Endothelial cell of umbilical vein (primary cell): Measurements from ENCODE around the gene DYRK3. TPM values are rescaled to one million over a fixed set of nuclear protein-coding genes. Genes with fewer than 3 reads are reported as not detected.

Experiments used
- BruUV-seq: library from RNA; stranded (reverse); fragments of 400-500 nt; replicated peaks from 2 replicates; lab custom pipeline; 2021; lab: Mats Ljungman, UMichigan
- CTCF ChIA-PET: fragments of 300-600, 350-600 bp; sonication (Branson Sonifier 250); formaldehyde crosslinking; loops from one replicate; lab custom pipeline; 2021; ENCODE audit warnings: antibody characterized with exemption, inconsistent platforms; lab: Charles Lee
- POLR2A ChIA-PET: fragments of 300-600, 350-600 bp; sonication (Branson Sonifier 250); formaldehyde crosslinking; loops from one replicate; lab custom pipeline; 2021; ENCODE audit warnings: antibody characterized with exemption, inconsistent platforms; lab: Charles Lee
- DNase-seq: peaks from one replicate; pipeline ENCODE4 v3.0.0-alpha.2; 2011; ENCODE audit warnings: low read depth, low spot score
- FAIRE-seq: peaks from 2 replicates; lab custom pipeline; 2011; peaks lifted over from hg19 to GRCh38; lab: Jason Lieb, UNC
- H2AFZ ChIP-seq: 2 replicates; pipeline ENCODE4 v1.6.0; 2012; ENCODE audit warnings: low read depth, low read length, control low read depth, inconsistent platforms
- H3K27ac ChIP-seq: 2 replicates; pipeline ENCODE4 v1.5.1; 2011; ENCODE audit warnings: low read depth, mild to moderate bottlenecking, control low read depth, low read length, moderate library complexity; ENCODE audit not compliant: insufficient read depth
- H3K27me3 ChIP-seq, 2 experiments: 2 replicates each; pipeline versions ENCODE4 v1.6.0 to v1.6.1; 2011; ENCODE audit warnings: low read length in 2 of 2, mixed read lengths in 1 of 2; ENCODE audit not compliant: control insufficient read depth in 2 of 2, insufficient read depth in 2 of 2
- H3K36me3 ChIP-seq, 2 experiments: 2 replicates in 1 of 2; 3 replicates in 1 of 2; pipeline ENCODE4 v1.5.1; 2011; ENCODE audit warnings: low read length in 2 of 2, mild to moderate bottlenecking in 1 of 2, moderate library complexity in 1 of 2; ENCODE audit not compliant: control insufficient read depth in 2 of 2, insufficient read depth in 2 of 2; ENCODE audit errors: extremely low read depth in 1 of 2
- H3K4me1 ChIP-seq: 3 replicates; pipeline ENCODE4 v1.5.1; 2011; ENCODE audit warnings: mild to moderate bottlenecking, low read length; ENCODE audit not compliant: control insufficient read depth, insufficient read depth; ENCODE audit errors: extremely low read depth
- H3K4me2 ChIP-seq: 2 replicates; pipeline ENCODE4 v1.6.1; 2011; ENCODE audit warnings: low read length, control low read depth, mixed read lengths; ENCODE audit not compliant: insufficient read depth
- H3K4me3 ChIP-seq, 3 experiments: fragments of 200-600 bp in 1 of 3; sonication (generic), shearing (Covaris generic) in 1 of 3; replicated peaks in 1 of 3; 2 replicates each; pipeline ENCODE4 v1.5.1; 2011 to 2016; ENCODE audit warnings: control low read depth in 3 of 3, low read length in 3 of 3, mild to moderate bottlenecking in 2 of 3, inconsistent platforms in 1 of 3, low read depth in 1 of 3, moderate library complexity in 1 of 3; ENCODE audit not compliant: insufficient read depth in 1 of 3
- H3K79me2 ChIP-seq: 2 replicates; pipeline ENCODE4 v1.6.0; 2012; ENCODE audit warnings: low read length, inconsistent platforms; ENCODE audit not compliant: control insufficient read depth, insufficient read depth
- H3K9ac ChIP-seq: replicated peaks from 2 replicates; pipeline ENCODE3; 2011; ENCODE audit warnings: low read length, control low read depth; ENCODE audit not compliant: insufficient read depth; ENCODE audit errors: extremely low read depth
- H3K9me1 ChIP-seq: replicated peaks from 3 replicates; pipeline ENCODE4 v1.6.0; 2011; ENCODE audit warnings: mild to moderate bottlenecking, low read length; ENCODE audit not compliant: control insufficient read depth, insufficient read depth; ENCODE audit errors: extremely low read depth
- H3K9me3 ChIP-seq: replicated peaks from 2 replicates; pipeline ENCODE4 v1.5.1; 2012; ENCODE audit warnings: low read length, inconsistent platforms; ENCODE audit not compliant: control insufficient read depth, insufficient read depth
- H4K20me1 ChIP-seq: replicated peaks from 2 replicates; pipeline ENCODE3; 2011; ENCODE audit warnings: mild to moderate bottlenecking, low read length; ENCODE audit not compliant: control insufficient read depth, insufficient read depth; ENCODE audit errors: extremely low read depth
- EZH2 ChIP-seq: IDR thresholded peaks from 2 replicates; pipeline ENCODE4 v1.6.1; 2012; ENCODE audit warnings: borderline replicate concordance, low read depth, mild to moderate bottlenecking, moderate library complexity, low read length, inconsistent platforms; ENCODE audit not compliant: severe bottlenecking
- FOS ChIP-seq: IDR thresholded peaks from 2 replicates; pipeline ENCODE4 v1.6.1; 2011; ENCODE audit warnings: mild to moderate bottlenecking, low read length, moderate library complexity, borderline replicate concordance; ENCODE audit not compliant: insufficient read depth
- GATA2 ChIP-seq: IDR thresholded peaks from 2 replicates; pipeline ENCODE4 v1.7.0; 2011; ENCODE audit warnings: low read depth, mild to moderate bottlenecking, moderate library complexity, mixed read lengths, low read length; ENCODE audit not compliant: insufficient read length, insufficient read depth
- JUN ChIP-seq: IDR thresholded peaks from 2 replicates; pipeline ENCODE4 v1.6.1; 2011; ENCODE audit warnings: borderline replicate concordance, low read depth; ENCODE audit not compliant: insufficient read length, insufficient read depth
- MAX ChIP-seq: IDR thresholded peaks from 2 replicates; pipeline ENCODE4 v1.6.1; 2011; ENCODE audit not compliant: insufficient read depth, insufficient read length
- MYC ChIP-seq: IDR thresholded peaks from one replicate; pipeline ENCODE4 v1.6.1; 2011; ENCODE audit warnings: mild to moderate bottlenecking, low read depth, low read length
- POLR2A ChIP-seq: IDR thresholded peaks from 2 replicates; pipeline ENCODE4 v1.6.1; 2012; ENCODE audit warnings: low read depth, mild to moderate bottlenecking, control low read depth, low read length
- POLR2AphosphoS5 ChIP-seq: IDR thresholded peaks from 2 replicates; pipeline ENCODE4 v1.6.1; 2012; ENCODE audit warnings: low read depth, mild to moderate bottlenecking, control low read depth, low read length, moderate library complexity; ENCODE audit not compliant: insufficient read depth
- dilution Hi-C: fragments of 300-500 bp; cut with MboI; formaldehyde crosslinking; loops from one replicate; pipeline ENCODE4 v1.15.0; 2019; ENCODE audit warnings: low sequenced_read_pairs; ENCODE audit not compliant: extremely low pct_ligation_motif_present
- intact Hi-C: fragments of 100-400 bp; cut with micrococcal nuclease; formaldehyde crosslinking; loops from one replicate; pipeline ENCODE4 v1.10.0; 2022
- polyA plus RNA-seq, 4 experiments: library from polyadenylated mRNA; depleted of rRNA in 3 of 4; stranded (reverse) in 3 of 4; unstranded in 1 of 4; fragments of >200 nt; gene quantifications; 2 replicates each; pipeline versions ENCODE4 v1.2.1 to v1.2.3, GENCODE V29; 2011 to 2012; ENCODE audit warnings: missing spikeins in 1 of 4
- total RNA-seq: library from RNA; stranded (reverse); gene quantifications from 2 replicates; pipeline ENCODE4 v1.2.3, GENCODE V29; 2021
- TF ChIP-seq, protein P1 (sequence below), 2 donors: IDR thresholded peaks; 1 replicate in 1 of 2; 2 replicates in 1 of 2; pipeline ENCODE4 v1.5.1; 2011; ENCODE audit warnings: low read length in 2 of 2, mild to moderate bottlenecking in 2 of 2, moderate library complexity in 2 of 2, control low read depth in 1 of 2, inconsistent platforms in 1 of 2, low read depth in 1 of 2; ENCODE audit not compliant: insufficient read depth in 1 of 2; ENCODE audit errors: extremely low read depth in 1 of 2

DYRK3 gene
- total and polyA plus RNA-seq, 2 donors (not counting 3 experiments of a cell fraction or from before 2014, with no cell fraction given), result 3.4 to 7.4 TPM

DNA sequence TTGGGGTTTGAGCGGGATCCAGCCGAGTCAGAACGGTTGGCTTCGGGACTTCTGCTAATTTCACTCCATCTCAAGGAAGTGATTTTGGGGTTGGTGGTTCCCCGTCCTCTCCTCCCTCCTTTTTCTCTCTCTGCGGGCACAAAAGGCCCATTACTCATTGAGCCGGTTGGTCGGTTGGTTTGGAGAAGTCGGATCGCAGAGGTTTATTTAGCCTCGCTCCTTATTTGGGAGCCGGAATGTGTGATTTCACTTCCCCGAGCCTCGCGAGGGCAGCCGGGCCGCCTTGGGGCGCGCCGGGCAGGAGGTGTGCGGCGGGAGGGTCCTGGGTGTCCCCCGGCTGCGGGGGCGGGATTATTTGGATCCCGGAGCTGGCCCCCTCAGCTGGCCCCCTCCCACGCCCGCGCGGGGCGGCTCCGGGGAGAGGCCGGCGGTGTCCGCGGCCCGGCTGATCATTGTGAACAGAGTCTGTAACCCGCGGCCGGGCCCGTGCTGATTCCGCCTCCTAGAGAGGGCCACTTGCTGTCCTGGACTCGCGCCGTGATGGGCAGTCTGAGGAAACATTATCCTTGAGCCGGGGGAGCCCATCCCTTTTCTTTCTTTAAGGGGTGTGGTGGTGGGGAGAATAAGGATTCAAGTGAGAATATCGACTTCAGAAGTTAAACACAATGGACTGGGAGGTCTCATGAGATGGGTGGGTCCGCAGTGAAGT lies 50.6 kb downstream of the DYRK3 start:
- POLR2A ChIA-PET, result no interaction called here
- Histone ChIP-seq H3K27me3 (peaks cover 28 to 31% of the 10 kb centered on the region in 2 experiments), H3K36me3 (no peaks in the 10 kb centered on the region), H3K9me1 (no peaks in the 10 kb centered on the region), H4K20me1 (peaks cover 9% of the 10 kb centered on the region), H3K9ac (peak overlapping the region; percentile 94), H3K27ac (peak overlapping the region; percentile 85), H3K4me2 (peak overlapping the region; percentile 82), H3K9me3 (no peaks in the 10 kb centered on the region), H3K79me2 (peaks cover 53% of the 10 kb centered on the region), H2AFZ (peak overlapping the region; percentile 92), H3K4me3 (peak overlapping the region; percentile 63 to 94 (median 93)), H3K4me1 (peaks cover 28% of the 10 kb centered on the region)
- intact Hi-C loops, result loop anchor here (1.0 to 2.0 kb wide), 2 partner anchors 41 to 74 kb away; partner anchors contain the start of gene EIF2D
- DNase-seq (peak; percentile 61), FAIRE-seq (peak; percentile 54)
- TSS peak; percentile 86 for BruUV-seq
- CTCF ChIA-PET, result interaction anchor here (1.0 to 3.6 kb wide), 3 partner anchors 22 to 207 kb away, joined by 3 to 26 read pairs (median 3); no protein-coding TSS in a partner anchor
- dilution Hi-C loops, result no loop called here
- TF ChIP-seq EZH2, result no peak
- TF ChIP-seq MYC, result no peak
- TF ChIP-seq MAX, result no peak
- TF ChIP-seq, protein P1, sequence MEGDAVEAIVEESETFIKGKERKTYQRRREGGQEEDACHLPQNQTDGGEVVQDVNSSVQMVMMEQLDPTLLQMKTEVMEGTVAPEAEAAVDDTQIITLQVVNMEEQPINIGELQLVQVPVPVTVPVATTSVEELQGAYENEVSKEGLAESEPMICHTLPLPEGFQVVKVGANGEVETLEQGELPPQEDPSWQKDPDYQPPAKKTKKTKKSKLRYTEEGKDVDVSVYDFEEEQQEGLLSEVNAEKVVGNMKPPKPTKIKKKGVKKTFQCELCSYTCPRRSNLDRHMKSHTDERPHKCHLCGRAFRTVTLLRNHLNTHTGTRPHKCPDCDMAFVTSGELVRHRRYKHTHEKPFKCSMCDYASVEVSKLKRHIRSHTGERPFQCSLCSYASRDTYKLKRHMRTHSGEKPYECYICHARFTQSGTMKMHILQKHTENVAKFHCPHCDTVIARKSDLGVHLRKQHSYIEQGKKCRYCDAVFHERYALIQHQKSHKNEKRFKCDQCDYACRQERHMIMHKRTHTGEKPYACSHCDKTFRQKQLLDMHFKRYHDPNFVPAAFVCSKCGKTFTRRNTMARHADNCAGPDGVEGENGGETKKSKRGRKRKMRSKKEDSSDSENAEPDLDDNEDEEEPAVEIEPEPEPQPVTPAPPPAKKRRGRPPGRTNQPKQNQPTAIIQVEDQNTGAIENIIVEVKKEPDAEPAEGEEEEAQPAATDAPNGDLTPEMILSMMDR (IDR thresholded peaks at IDR 0.05; ENCODE audit: extremely low read depth in 1 of 2, insufficient read depth in 1 of 2, low read depth in 1 of 2, low read length in 2 of 2), result no peak
- no peak for TF ChIP-seq FOS
- TF ChIP-seq JUN, result no peak
- no peak for TF ChIP-seq POLR2A
- no peak for TF ChIP-seq GATA2
- TF ChIP-seq POLR2AphosphoS5, result no peak
